A673 (cell line): ENCODE measurements around the gene DOK4. TPM values are rescaled to one million over a fixed set of nuclear protein-coding genes. Genes with fewer than 3 reads are reported as not detected.
A peak's percentile ranks its signal among the peaks of the same experiment; 100 is the strongest.

Experiments used
- BruUV-seq: library from RNA; stranded (reverse); fragments of 400-500 nt; replicated peaks from 2 replicates; lab custom pipeline; 2021; lab: Mats Ljungman, UMichigan
- CTCF ChIA-PET: fragments of 300-600 bp; sonication (Branson Sonifier 250); formaldehyde crosslinking; loops from one replicate; lab custom pipeline; 2022; ENCODE audit warnings: antibody characterized with exemption; lab: Charles Lee
- POLR2A ChIA-PET: fragments of 300-600 bp; sonication (Branson Sonifier 250); formaldehyde crosslinking; loops from one replicate; lab custom pipeline; 2022; ENCODE audit warnings: antibody characterized with exemption; ENCODE audit not compliant: low non-redundant PET; lab: Charles Lee
- DNase-seq: peaks from one replicate; pipeline ENCODE4 v3.0.0-alpha.2; 2015; ENCODE audit warnings: low spot score
- H3K27ac ChIP-seq: fragments of 200-600 bp; sonication (generic); 2 replicates; pipeline ENCODE4 v1.5.1; 2016; ENCODE audit warnings: mixed run types, low read depth, mild to moderate bottlenecking, mixed read lengths, antibody characterized with exemption, low read length; ENCODE audit not compliant: poor library complexity, severe bottlenecking
- H3K27me3 ChIP-seq: fragments of 200-600 bp; sonication (generic); replicated peaks from 2 replicates; pipeline ENCODE4 v1.6.1; 2017; ENCODE audit warnings: mixed run types, low read depth, mild to moderate bottlenecking, mixed read lengths, antibody characterized with exemption, low read length; ENCODE audit not compliant: insufficient read depth, poor library complexity
- H3K36me3 ChIP-seq: fragments of 200-600 bp; sonication (generic); 2 replicates; pipeline ENCODE4 v1.6.1; 2016; ENCODE audit warnings: mixed run types, mild to moderate bottlenecking, mixed read lengths, antibody characterized with exemption, low read length; ENCODE audit not compliant: insufficient read depth, poor library complexity, severe bottlenecking
- H3K4me1 ChIP-seq: fragments of 200-600 bp; sonication (generic); 2 replicates; pipeline ENCODE4 v1.6.1; 2017; ENCODE audit warnings: mixed run types, mild to moderate bottlenecking, mixed read lengths, antibody characterized with exemption, low read length; ENCODE audit not compliant: insufficient read depth, poor library complexity, severe bottlenecking
- H3K4me3 ChIP-seq: fragments of 200-600 bp; sonication (generic); 2 replicates; pipeline ENCODE4 v1.5.1; 2016; ENCODE audit warnings: low read depth, mixed run types, mild to moderate bottlenecking, mixed read lengths, low read length; ENCODE audit not compliant: poor library complexity, severe bottlenecking
- H3K9me3 ChIP-seq: fragments of 200-600 bp; sonication (generic); 2 replicates; pipeline ENCODE4 v1.6.1; 2016; ENCODE audit warnings: mixed run types, low read depth, mild to moderate bottlenecking, mixed read lengths, antibody characterized with exemption, low read length; ENCODE audit not compliant: poor library complexity, severe bottlenecking
- CTCF ChIP-seq: fragments of 300-800, 200-600 bp; sonication (generic); conservative IDR thresholded peaks from 2 replicates; pipeline ENCODE4 v1.5.1; 2017; ENCODE audit warnings: low read depth, mild to moderate bottlenecking, antibody characterized with exemption, low read length, moderate library complexity, mixed read lengths
- EZH2 ChIP-seq: fragments of 200-600 bp; sonication (generic); IDR thresholded peaks from 2 replicates; pipeline ENCODE4 v1.6.1; 2017; ENCODE audit warnings: borderline replicate concordance, low read depth, mild to moderate bottlenecking, mixed read lengths, antibody characterized with exemption, low read length; ENCODE audit not compliant: poor library complexity, severe bottlenecking
- intact Hi-C: fragments of 100-400 bp; cut with micrococcal nuclease; formaldehyde crosslinking; loops from one replicate; pipeline ENCODE4 v1.10.0; 2022; ENCODE audit not compliant: unreplicated experiment
- total RNA-seq: library from RNA; stranded (reverse); gene quantifications from 2 replicates; pipeline ENCODE4 v1.2.3, GENCODE V29; 2021

Gene DOK4
- total RNA-seq, 1 experiment from 2014 or later = 14.3 TPM

- Histone ChIP-seq H3K27me3 (no peaks in the 10 kb centered on the region), H3K9me3 (no peaks in the 10 kb centered on the region), H3K27ac (peak overlapping the region; percentile 49), H3K4me3 (peak overlapping the region; percentile 91), H3K4me1 (peaks cover 25% of the 10 kb centered on the region), H3K36me3 (no peaks in the 10 kb centered on the region)
- ChIA-PET CTCF (interaction anchor here (0.6 kb wide), 1 partner anchor 213 kb away, joined by 3 read pairs; no protein-coding TSS in a partner anchor), POLR2A (no interaction called here)
- intact Hi-C loops = no loop called here
- BruUV-seq = no TSS peak
- no peak for DNase-seq
- TF ChIP-seq CTCF (no peak), EZH2 (no peak)
Observed at GRCh38 chr16:57534881-57535658, 48.8 kb upstream of the DOK4 start.

- H3K4me3 ChIP-seq = no peak overlapping the region
- ChIA-PET CTCF (no interaction called here), POLR2A (no interaction called here)
- peaks cover 25% of the 10 kb centered on the region for H3K4me1 ChIP-seq
- no peaks in the 10 kb centered on the region for H3K27me3 ChIP-seq
- no TSS peak for BruUV-seq
- no peak for DNase-seq
- intact Hi-C loops = no loop called here
- no peak overlapping the region for H3K27ac ChIP-seq
- no peaks in the 10 kb centered on the region for H3K36me3 ChIP-seq
- TF ChIP-seq EZH2 = no peak
- TF ChIP-seq CTCF = no peak
- no peaks in the 10 kb centered on the region for H3K9me3 ChIP-seq
Observed at GRCh38 chr16:57534337-57534880, 48.1 kb upstream of the DOK4 start.

- ChIA-PET CTCF (no interaction called here), POLR2A (no interaction called here)
- Histone ChIP-seq H3K27me3 (no peaks in the 10 kb centered on the region), H3K4me3 (no peak overlapping the region), H3K9me3 (no peaks in the 10 kb centered on the region), H3K36me3 (no peaks in the 10 kb centered on the region), H3K4me1 (peaks cover 25% of the 10 kb centered on the region), H3K27ac (no peak overlapping the region)
- no peak for DNase-seq
- TF ChIP-seq EZH2 = no peak
- TF ChIP-seq CTCF = no peak
- intact Hi-C loops = no loop called here
- no TSS peak for BruUV-seq
Observed at GRCh38 chr16:57533431-57534336, 47.4 kb upstream of the DOK4 start.
